PFSK-1 (cell line): Measurements from ENCODE around the gene MTG2.

Experiments
- FOXP2 ChIP-seq: optimal IDR thresholded peaks from 2 replicates; pipeline ENCODE3; 2011; ENCODE audit warnings: borderline replicate concordance, control low read depth, inconsistent platforms; ENCODE audit not compliant: insufficient read depth; ENCODE audit errors: extremely low read length, extremely low read depth
- POLR2AphosphoS5 ChIP-seq: IDR thresholded peaks from 2 replicates; pipeline ENCODE4 v1.6.1; 2012; ENCODE audit warnings: low read depth, mild to moderate bottlenecking, control low read depth, low read length, moderate library complexity
- REST ChIP-seq, 2 experiments: IDR thresholded peaks; 2 replicates each; pipeline versions ENCODE4 v1.6.1 to v1.8.0; 2011 to 2012; ENCODE audit warnings: low read depth in 2 of 2, low read length in 2 of 2, control low read depth in 1 of 2, inconsistent platforms in 1 of 2, mild to moderate bottlenecking in 1 of 2, moderate library complexity in 1 of 2; ENCODE audit not compliant: insufficient read depth in 1 of 2
- SIN3A ChIP-seq: IDR thresholded peaks from 2 replicates; pipeline ENCODE4 v1.6.1; 2012; ENCODE audit warnings: mild to moderate bottlenecking, low read length, moderate library complexity, borderline replicate concordance; ENCODE audit not compliant: insufficient read depth
- TAF1 ChIP-seq: IDR thresholded peaks from 2 replicates; pipeline ENCODE4 v1.6.1; 2012; ENCODE audit warnings: low read length, control low read depth, borderline replicate concordance; ENCODE audit not compliant: insufficient read depth

Gene MTG2

GRCh38 chr20:62216636-62217566, 34.1 kb downstream of the MTG2 start:
- no peak for TF ChIP-seq POLR2AphosphoS5
- TF ChIP-seq TAF1 = no peak
- TF ChIP-seq SIN3A = no peak
- TF ChIP-seq REST (IDR thresholded peaks at IDR 0.05; ENCODE audit: insufficient read depth in 1 of 2, low read depth in 2 of 2, low read length in 2 of 2) = no peak
- TF ChIP-seq FOXP2 = no peak

GRCh38 chr20:62217913-62218773, 35.3 kb downstream of the MTG2 start:
- no peak for TF ChIP-seq TAF1
- no peak for TF ChIP-seq SIN3A
- TF ChIP-seq FOXP2 = no peak
- no peak for TF ChIP-seq POLR2AphosphoS5
- TF ChIP-seq REST (IDR thresholded peaks at IDR 0.05; ENCODE audit: insufficient read depth in 1 of 2, low read depth in 2 of 2, low read length in 2 of 2) = no peak

- TF ChIP-seq TAF1 = no peak
- no peak for TF ChIP-seq POLR2AphosphoS5
- no peak for TF ChIP-seq SIN3A
- no peak for TF ChIP-seq REST (IDR thresholded peaks at IDR 0.05; ENCODE audit: insufficient read depth in 1 of 2, low read depth in 2 of 2, low read length in 2 of 2)
- TF ChIP-seq FOXP2 = no peak
Measured at GRCh38 chr20:62219101-62219991, 36.5 kb downstream of the MTG2 start.

- TF ChIP-seq REST (IDR thresholded peaks at IDR 0.05; ENCODE audit: insufficient read depth in 1 of 2, low read depth in 2 of 2, low read length in 2 of 2) (peak; percentile 88 to 93), SIN3A (0 out of 2 replicates have a peak, but pooled peaks have one; percentile 60), FOXP2 (no peak), POLR2AphosphoS5 (no peak), TAF1 (no peak)
Measured at GRCh38 chr20:62219992-62220665, 37.3 kb downstream of the MTG2 start, which contains the start of gene HRH3. Gene HRH3, minus strand, starts transcription at chr20:62220278. Its CDS starts 308 bp downstream, at chr20:62219970.
